Heart right ventricle (tissue), 16 donors: Measurements from ENCODE around the gene SLC29A3. TPM values are rescaled to one million over a fixed set of nuclear protein-coding genes. Genes with fewer than 3 reads are reported as not detected.
"Not testable (repeated sequence)": the region's sequence is repeated elsewhere in the genome, so short reads cannot be mapped to it uniquely, and the experiment has no call there.

ENCODE experiments used
- ATAC-seq, 8 donors: fragments of 200-7000 bp; cut with Tn5 transposase; one replicate each; pipeline ENCODE4 v1.9.1; 2020; ENCODE audit warnings: mild to moderate bottlenecking in 8 of 8, moderate library complexity in 8 of 8, moderate number of reproducible peaks in 1 of 8
- DNase-seq, 2 donors: peaks; one replicate each; pipeline ENCODE4 v3.0.0-alpha.2; 2020
- H3K27ac ChIP-seq, 10 donors: fragments of 200-600 bp; sonication (generic) in 2 of 10; one replicate each; pipeline versions ENCODE4 v1.5.0 to v1.8.0; 2020 to 2022; ENCODE audit warnings: mild to moderate bottlenecking in 3 of 10
- H3K27me3 ChIP-seq, 7 donors: fragments of 200-600 bp; one replicate each; pipeline ENCODE4 v1.8.0; 2021 to 2022; ENCODE audit warnings: mild to moderate bottlenecking in 2 of 7
- H3K36me3 ChIP-seq, 9 donors: fragments of 200-600 bp; sonication (generic) in 1 of 9; one replicate each; pipeline versions ENCODE4 v1.5.0 to v1.8.0; 2020 to 2022; ENCODE audit warnings: mild to moderate bottlenecking in 2 of 9
- H3K4me1 ChIP-seq, 9 donors: fragments of 200-600 bp; sonication (generic) in 1 of 9; one replicate each; pipeline versions ENCODE4 v1.5.0 to v1.8.0; 2020 to 2022; ENCODE audit warnings: mild to moderate bottlenecking in 4 of 9
- H3K4me3 ChIP-seq, 10 donors: fragments of 200-600 bp; sonication (generic) in 2 of 10; one replicate each; pipeline versions ENCODE4 v1.5.0 to v1.8.0; 2020 to 2022; ENCODE audit warnings: mild to moderate bottlenecking in 7 of 10, moderate library complexity in 2 of 10
- H3K9me3 ChIP-seq, 11 donors: fragments of 200-600 bp in 10 of 11; sonication (generic) in 2 of 11; one replicate each; pipeline versions ENCODE4 v1.5.0 to v1.8.0; 2013 to 2022; ENCODE audit warnings: mild to moderate bottlenecking in 2 of 11, control low read depth in 1 of 11, moderate library complexity in 1 of 11
- CTCF ChIP-seq, 9 donors: fragments of 200-600 bp; sonication (generic) in 2 of 9; IDR thresholded peaks; one replicate each; pipeline versions ENCODE4 v1.5.0 to v1.8.0; 2021 to 2022; ENCODE audit warnings: antibody characterized with exemption in 9 of 9, mild to moderate bottlenecking in 5 of 9, moderate library complexity in 1 of 9
- WGBS, 2 donors: extraction: QIAGEN DNeasy Blood & Tissue Kit; methylation state at CpG; one replicate each; pipeline ENCODE4 v1.1.7; 2013; ENCODE audit warnings: inconsistent platforms in 1 of 2; 5-methylcytosine and 5-hydroxymethylcytosine counted together
- intact Hi-C, 10 donors: fragments of 100-400 bp; cut with DNase I; formaldehyde crosslinking; loops; one replicate each; pipeline versions ENCODE4 v1.11.1 to v1.14.2; 2022
- polyA plus RNA-seq, 2 donors: library from polyadenylated mRNA; stranded (reverse); fragments of 200-250 nt; gene quantifications; one replicate each; pipeline ENCODE4 v1.2.3, GENCODE V29; 2013
- total RNA-seq, 10 donors: library from RNA; stranded (reverse); fragmentation: NEBNext Ultra II Directional in 3 of 10; extraction: Animal tissue kit (Norgen Biotek cat#: 25700) in 3 of 10; gene quantifications; one replicate each; pipeline versions ENCODE4 v1.2.1 to v1.2.4, GENCODE V29; 2021 to 2023
- donor health status: Arrhythmogenic right ventricular cardiomyopathy.
- donor health status: ischemic (EF 13 %, LVEDD 7.1; RV severe dilation, severe dysfunction).
- donor health status: healthy with polysubstance abuse.
- donor health status: DM: no; HTN: yes; CAD: no.
- donor health status: DM: no; HTN: no; CAD: no.
- donor health status: ischemic (EF 25% LVEDD 6.9; RV normal size, moderate dysfunction).
- donor health status: ischemic (EF 25% LVEDD 5.7; RV mildly dilated, moderate dysfunction).
- donor health status: healthy.
- donor health status: DM: yes; HTN: yes; CAD: no.
- donor health status: Ischemic cardiomyopathy.
- donor health status: ischemic (EF 35%, LVEDD 5.7; RV mildly dilated, moderate dysfunction).
- donor health status: nonischemic (EF 11% LVEDD 7.7; RV severe dilation, severe dysfunction).
- donor health status: DM: yes; HTN: yes; CAD: no.
- donor health status: PGD.
- donor health status: ischemic (EF 29% LVEDD 5.4; RV normal size, mild dysfunction).
- donor health status: nonischemic (EF 23%, LVEDD 6.1; RV moderate dilation, normal function).

SLC29A3 gene
- total and polyA plus RNA-seq, 12 donors: 0.89 to 3.5 (median 1.2) TPM

- H3K4me3 ChIP-seq: no peak overlapping the region
- H3K27ac ChIP-seq: no peak overlapping the region
- intact Hi-C loops: no loop called here
- ATAC-seq: no peak
- peaks cover 0 to 97% (median 59%) of the 10 kb centered on the region in 9 donors for H3K36me3 ChIP-seq
- WGBS, 2 donors: 91 to 92% methylated on average over 6 of the region's 6 CpGs
- H3K4me1 ChIP-seq: peaks cover 0 to 15% (median 6%) of the 10 kb centered on the region in 9 donors
- no peaks in the 10 kb centered on the region for H3K27me3 ChIP-seq
- DNase-seq: no peak
- H3K9me3 ChIP-seq: no peaks in the 10 kb centered on the region
- no peak for TF ChIP-seq CTCF (IDR thresholded peaks at IDR 0.05)
Measured at GRCh38 chr10:71294091-71294561, 24.9 kb upstream of the SLC29A3 start.

- H3K4me3 ChIP-seq: no peak overlapping the region
- H3K36me3 ChIP-seq: peaks cover 0 to 99% (median 63%) of the 10 kb centered on the region in 9 donors
- H3K27ac ChIP-seq: no peak overlapping the region
- no peaks in the 10 kb centered on the region for H3K27me3 ChIP-seq
- intact Hi-C loops: no loop called here
- no peak for ATAC-seq
- H3K4me1 ChIP-seq: peaks cover 0 to 10% (median 6%) of the 10 kb centered on the region in 9 donors
- DNase-seq: no peak
- TF ChIP-seq CTCF (IDR thresholded peaks at IDR 0.05): no peak
- WGBS, 2 donors: 94 to 96% methylated on average over 4 of the region's 4 CpGs
- H3K9me3 ChIP-seq: no peaks in the 10 kb centered on the region
Measured at GRCh38 chr10:71294856-71295255, 24.2 kb upstream of the SLC29A3 start.

- 94 to 97% methylated on average over 9 of the region's 9 CpGs for WGBS, 2 donors
- DNase-seq (no peak), ATAC-seq (no peak)
- Histone ChIP-seq H3K27me3 (no peaks in the 10 kb centered on the region), H3K4me1 (peaks cover 0 to 2% (median 0%) of the 10 kb centered on the region in 9 donors), H3K9me3 (no peaks in the 10 kb centered on the region), H3K4me3 (no peak overlapping the region), H3K36me3 (peaks cover 0 to 98% (median 63%) of the 10 kb centered on the region in 9 donors), H3K27ac (no peak overlapping the region)
- intact Hi-C loops: no loop called here
- TF ChIP-seq CTCF (IDR thresholded peaks at IDR 0.05): no peak
Measured at GRCh38 chr10:71295641-71296040, 23.4 kb upstream of the SLC29A3 start.

- TF ChIP-seq CTCF (IDR thresholded peaks at IDR 0.05): no peak
- DNase-seq: no peak
Measured at GRCh38 chr10:71296086-71296485, 23.0 kb upstream of the SLC29A3 start.

GRCh38 chr10:71296811-71297210, 22.2 kb upstream of the SLC29A3 start:
- ATAC-seq, H3K4me3 ChIP-seq, H3K4me1 ChIP-seq, H3K9me3 ChIP-seq, intact Hi-C loops, DNase-seq, H3K27ac ChIP-seq, H3K27me3 ChIP-seq: not testable (repeated sequence)
- H3K36me3 ChIP-seq: peaks cover 0 to 98% (median 61%) of the 10 kb centered on the region in 9 donors
- WGBS, 2 donors: 91 to 92% methylated on average over 10 to 13 of the region's 13 CpGs

More at GRCh38 chr10:71296086-71296485, 23.0 kb upstream of the SLC29A3 start:
- H3K27ac ChIP-seq: no peak overlapping the region
- H3K36me3 ChIP-seq: peaks cover 0 to 98% (median 66%) of the 10 kb centered on the region in 9 donors
- no peak overlapping the region for H3K4me3 ChIP-seq
- no peaks in the 10 kb centered on the region for H3K27me3 ChIP-seq
- 72 to 73% methylated on average over 5 of the region's 5 CpGs for WGBS, 2 donors
- no peaks in the 10 kb centered on the region for H3K9me3 ChIP-seq
- ATAC-seq: no peak
- no peaks in the 10 kb centered on the region for H3K4me1 ChIP-seq
- intact Hi-C loops: no loop called here
